Osteoblast (primary cell): Measurements from ENCODE around the gene CIITA. TPM values are rescaled to one million over a fixed set of nuclear protein-coding genes. Genes with fewer than 3 reads are reported as not detected.

Source experiments
- DNase-seq: peaks from one replicate; pipeline ENCODE4 v3.0.0; 2011; ENCODE audit warnings: low spot score, mixed read lengths; ENCODE audit not compliant: insufficient read length; ENCODE audit errors: missing footprints
- H2AFZ ChIP-seq: 2 replicates; pipeline ENCODE4 v1.6.0; 2011; ENCODE audit warnings: mild to moderate bottlenecking, low read length
- H3K27ac ChIP-seq: 2 replicates; pipeline ENCODE4 v1.5.1; 2011; ENCODE audit warnings: mild to moderate bottlenecking, low read depth, low read length, moderate library complexity
- H3K27me3 ChIP-seq: 2 replicates; pipeline ENCODE4 v1.6.0; 2012; ENCODE audit warnings: mild to moderate bottlenecking, control low read depth, inconsistent platforms, low read length, moderate library complexity; ENCODE audit not compliant: insufficient read depth
- H3K36me3 ChIP-seq: 2 replicates; pipeline ENCODE4 v1.5.1; 2011; ENCODE audit warnings: mild to moderate bottlenecking, low read length, control low read depth, moderate library complexity; ENCODE audit not compliant: insufficient read depth
- H3K4me1 ChIP-seq: 2 replicates; pipeline ENCODE4 v1.5.1; 2011; ENCODE audit warnings: mild to moderate bottlenecking, low read length, control low read depth, moderate library complexity; ENCODE audit not compliant: insufficient read depth
- H3K4me2 ChIP-seq: 2 replicates; pipeline ENCODE4 v1.6.0; 2011; ENCODE audit warnings: mild to moderate bottlenecking, low read length; ENCODE audit not compliant: insufficient read depth
- H3K4me3 ChIP-seq: fragments of 200-600 bp; sonication (generic); 3 replicates; pipeline ENCODE4 v1.5.1; 2012; ENCODE audit warnings: mild to moderate bottlenecking, low read length, inconsistent platforms; ENCODE audit not compliant: insufficient read depth
- H3K79me2 ChIP-seq: 2 replicates; pipeline ENCODE4 v1.6.0; 2012; ENCODE audit warnings: mild to moderate bottlenecking, low read length, control low read depth, inconsistent platforms; ENCODE audit not compliant: insufficient read depth
- H3K9me3 ChIP-seq: 2 replicates; pipeline ENCODE4 v1.5.1; 2011; ENCODE audit warnings: low read depth, low read length, control low read depth
- H4K20me1 ChIP-seq: 2 replicates; pipeline ENCODE4 v1.6.0; 2012; ENCODE audit warnings: mild to moderate bottlenecking, low read length, control low read depth; ENCODE audit not compliant: insufficient read depth
- CTCF ChIP-seq: IDR thresholded peaks from 2 replicates; pipeline ENCODE4 v1.5.1; 2011; ENCODE audit warnings: mild to moderate bottlenecking, low read depth, low read length, moderate library complexity; ENCODE audit errors: extremely low read depth
- total RNA-seq: library from RNA; depleted of rRNA; stranded (reverse); fragments of >200 nt; gene quantifications from 2 replicates; pipeline ENCODE4 v1.2.3, GENCODE V29; 2012

CIITA gene
- total RNA-seq, 1 donor, result 2.5 TPM

- H3K36me3 ChIP-seq, result peaks cover 20% of the 10 kb centered on the region
- DNase-seq, result no peak
- H3K27ac ChIP-seq, result no peak overlapping the region
Observed at GRCh38 chr16:10959161-10959560, 82.2 kb downstream of the CIITA start.

GRCh38 chr16:10961231-10961630, 84.2 kb downstream of the CIITA start:
- peak overlapping the region; percentile 61 for H3K4me2 ChIP-seq
- peaks cover 7% of the 10 kb centered on the region for H3K79me2 ChIP-seq
- TF ChIP-seq CTCF, result no peak
- H4K20me1 ChIP-seq, result peaks cover 18% of the 10 kb centered on the region
- H3K36me3 ChIP-seq, result peaks cover 20% of the 10 kb centered on the region
- H3K4me3 ChIP-seq, result no peak overlapping the region
- peak; percentile 90 for DNase-seq
- H3K4me1 ChIP-seq, result peaks cover 31% of the 10 kb centered on the region
- no peaks in the 10 kb centered on the region for H3K27me3 ChIP-seq
- H2AFZ ChIP-seq, result no peak overlapping the region
- H3K27ac ChIP-seq, result peak overlapping the region; percentile 81
- no peaks in the 10 kb centered on the region for H3K9me3 ChIP-seq

More at GRCh38 chr16:10959161-10959560, 82.2 kb downstream of the CIITA start:
- TF ChIP-seq CTCF, result no peak
- Histone ChIP-seq H3K4me3 (no peak overlapping the region), H3K9me3 (no peaks in the 10 kb centered on the region), H3K4me1 (peaks cover 27% of the 10 kb centered on the region), H3K79me2 (peaks cover 21% of the 10 kb centered on the region), H4K20me1 (peaks cover 14% of the 10 kb centered on the region), H3K27me3 (no peaks in the 10 kb centered on the region), H3K4me2 (no peak overlapping the region), H2AFZ (no peak overlapping the region)

GRCh38 chr16:10964039-10964890, 87.3 kb downstream of the CIITA start:
- Histone ChIP-seq H3K27me3 (no peaks in the 10 kb centered on the region), H4K20me1 (peaks cover 16% of the 10 kb centered on the region), H3K36me3 (peaks cover 14% of the 10 kb centered on the region), H3K4me3 (peak overlapping the region; percentile 40), H2AFZ (peak overlapping the region; percentile 68), H3K4me1 (peaks cover 21% of the 10 kb centered on the region), H3K27ac (peak overlapping the region; percentile 29), H3K4me2 (peak overlapping the region; percentile 70), H3K9me3 (no peaks in the 10 kb centered on the region), H3K79me2 (peaks cover 3% of the 10 kb centered on the region)
- DNase-seq, result peak; percentile 94
- peak; percentile 98 for TF ChIP-seq CTCF

GRCh38 chr16:10964891-10965326, 87.9 kb downstream of the CIITA start:
- no peak for TF ChIP-seq CTCF
- H3K79me2 ChIP-seq, result peaks cover 3% of the 10 kb centered on the region
- peaks cover 14% of the 10 kb centered on the region for H3K36me3 ChIP-seq
- no peak for DNase-seq
- no peaks in the 10 kb centered on the region for H3K27me3 ChIP-seq
- no peak overlapping the region for H3K4me2 ChIP-seq
- H3K9me3 ChIP-seq, result no peaks in the 10 kb centered on the region
- H3K4me1 ChIP-seq, result peaks cover 21% of the 10 kb centered on the region
- H3K27ac ChIP-seq, result no peak overlapping the region
- no peak overlapping the region for H2AFZ ChIP-seq
- H4K20me1 ChIP-seq, result peaks cover 16% of the 10 kb centered on the region
- no peak overlapping the region for H3K4me3 ChIP-seq
